SU-DHL-6 (cell line): Measurements from ENCODE around the gene SUPT3H.

ENCODE experiments used
- EZH2phosphoT487 ChIP-seq: fragments of 200-600 bp; sonication (generic), shearing (Covaris generic); conservative IDR thresholded peaks from 2 replicates; pipeline ENCODE4 v1.6.1; 2018; ENCODE audit warnings: mild to moderate bottlenecking, antibody characterized with exemption, low read length, moderate library complexity, mixed read lengths
- TF ChIP-seq, protein P1 (sequence below): fragments of 200-600 bp; sonication (generic); IDR thresholded peaks from one replicate; pipeline ENCODE4 v1.5.1; 2017; ENCODE audit warnings: antibody characterized with exemption, mild to moderate bottlenecking, low read length, moderate library complexity; ENCODE audit not compliant: insufficient read depth, poor library complexity, severe bottlenecking

DNA sequence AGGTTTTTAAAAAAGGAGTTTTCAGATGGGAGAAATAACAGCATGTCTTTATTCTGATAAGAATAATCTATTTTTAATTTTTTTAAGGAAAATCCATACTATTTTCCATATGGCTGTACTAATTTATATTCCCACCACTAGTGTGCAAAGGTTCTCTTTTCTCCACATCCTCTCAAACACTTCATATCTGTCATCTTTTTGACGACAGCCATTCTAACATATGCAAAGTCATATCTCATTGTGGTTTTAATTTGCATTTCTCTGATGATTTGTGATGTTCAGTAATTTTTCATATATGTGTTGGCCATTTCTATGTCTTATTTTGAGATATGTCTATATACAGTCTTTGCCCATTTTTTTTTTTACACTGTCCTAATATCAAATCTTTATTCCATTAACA is 330.2 kb downstream of the SUPT3H start:
- TF ChIP-seq EZH2phosphoT487: no peak
- TF ChIP-seq, protein P1, sequence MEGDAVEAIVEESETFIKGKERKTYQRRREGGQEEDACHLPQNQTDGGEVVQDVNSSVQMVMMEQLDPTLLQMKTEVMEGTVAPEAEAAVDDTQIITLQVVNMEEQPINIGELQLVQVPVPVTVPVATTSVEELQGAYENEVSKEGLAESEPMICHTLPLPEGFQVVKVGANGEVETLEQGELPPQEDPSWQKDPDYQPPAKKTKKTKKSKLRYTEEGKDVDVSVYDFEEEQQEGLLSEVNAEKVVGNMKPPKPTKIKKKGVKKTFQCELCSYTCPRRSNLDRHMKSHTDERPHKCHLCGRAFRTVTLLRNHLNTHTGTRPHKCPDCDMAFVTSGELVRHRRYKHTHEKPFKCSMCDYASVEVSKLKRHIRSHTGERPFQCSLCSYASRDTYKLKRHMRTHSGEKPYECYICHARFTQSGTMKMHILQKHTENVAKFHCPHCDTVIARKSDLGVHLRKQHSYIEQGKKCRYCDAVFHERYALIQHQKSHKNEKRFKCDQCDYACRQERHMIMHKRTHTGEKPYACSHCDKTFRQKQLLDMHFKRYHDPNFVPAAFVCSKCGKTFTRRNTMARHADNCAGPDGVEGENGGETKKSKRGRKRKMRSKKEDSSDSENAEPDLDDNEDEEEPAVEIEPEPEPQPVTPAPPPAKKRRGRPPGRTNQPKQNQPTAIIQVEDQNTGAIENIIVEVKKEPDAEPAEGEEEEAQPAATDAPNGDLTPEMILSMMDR: no peak
